CD14-positive monocyte (primary cell): ENCODE results near the gene VEPH1. TPM values are rescaled to one million over a fixed set of nuclear protein-coding genes. Genes with fewer than 3 reads are reported as not detected.

Experiments used
- DNase-seq, 3 donors: peaks; one replicate each; pipeline ENCODE4 v3.0.0-alpha.2; 2011 to 2022
- H2AFZ ChIP-seq: 2 replicates; pipeline ENCODE4 v1.6.0; 2012; ENCODE audit warnings: mild to moderate bottlenecking, low read depth, low read length, inconsistent platforms; ENCODE audit not compliant: insufficient read depth, poor library complexity, severe bottlenecking
- H3K27ac ChIP-seq, 2 donors: 1 replicate in 1 of 2; 2 replicates in 1 of 2; pipeline ENCODE4 v1.5.1; 2012 to 2013; ENCODE audit warnings: low read length in 2 of 2, control low read depth in 1 of 2, inconsistent platforms in 1 of 2, low read depth in 1 of 2, mild to moderate bottlenecking in 1 of 2
- H3K27me3 ChIP-seq, 2 donors: one replicate each; pipeline versions ENCODE4 v1.6.0 to v1.6.1; 2011 to 2013; ENCODE audit warnings: low read length in 2 of 2; ENCODE audit not compliant: control insufficient read depth in 2 of 2, insufficient read depth in 2 of 2
- H3K36me3 ChIP-seq, 2 donors: replicated peaks in 1 of 2; 1 replicate in 1 of 2; 2 replicates in 1 of 2; pipeline versions ENCODE4 v1.5.1 to v1.6.1; 2012 to 2013; ENCODE audit warnings: low read length in 2 of 2, control low read depth in 1 of 2, inconsistent platforms in 1 of 2, mild to moderate bottlenecking in 1 of 2; ENCODE audit not compliant: insufficient read depth in 2 of 2, control insufficient read depth in 1 of 2
- H3K4me1 ChIP-seq, 2 donors: 1 replicate in 1 of 2; 2 replicates in 1 of 2; pipeline versions ENCODE4 v1.5.1 to v1.6.1; 2012 to 2013; ENCODE audit warnings: low read length in 2 of 2, control low read depth in 1 of 2, inconsistent platforms in 1 of 2, mild to moderate bottlenecking in 1 of 2, moderate library complexity in 1 of 2; ENCODE audit not compliant: insufficient read depth in 2 of 2, control insufficient read depth in 1 of 2
- H3K4me2 ChIP-seq: replicated peaks from 2 replicates; pipeline ENCODE3; 2012; ENCODE audit warnings: low read length, moderate library complexity, mild to moderate bottlenecking; ENCODE audit not compliant: poor library complexity, severe bottlenecking; ENCODE audit errors: extremely low read depth
- H3K4me3 ChIP-seq, 3 experiments: fragments of 200-600 bp in 1 of 3; sonication (generic) in 1 of 3; replicated peaks in 1 of 3; 1 replicate in 2 of 3; 2 replicates in 1 of 3; pipeline ENCODE4 v1.5.1; 2011 to 2013; ENCODE audit warnings: low read length in 3 of 3, mild to moderate bottlenecking in 3 of 3, control low read depth in 2 of 3, low read depth in 2 of 3, inconsistent platforms in 1 of 3, moderate library complexity in 1 of 3
- H3K79me2 ChIP-seq: 2 replicates; pipeline ENCODE4 v1.6.0; 2012; ENCODE audit warnings: mild to moderate bottlenecking, control low read depth, inconsistent platforms, low read length, moderate library complexity; ENCODE audit not compliant: insufficient read depth
- H3K9ac ChIP-seq: 2 replicates; pipeline ENCODE4 v1.6.0; 2017; ENCODE audit warnings: low read length, mild to moderate bottlenecking; ENCODE audit not compliant: insufficient read depth, poor library complexity, severe bottlenecking
- H3K9me3 ChIP-seq, 2 donors: replicated peaks in 1 of 2; 1 replicate in 1 of 2; 2 replicates in 1 of 2; pipeline versions ENCODE4 v1.5.1 to v1.6.1; 2012 to 2013; ENCODE audit warnings: low read length in 2 of 2, control low read depth in 1 of 2; ENCODE audit not compliant: control insufficient read depth in 1 of 2, insufficient read depth in 1 of 2
- H4K20me1 ChIP-seq: 2 replicates; pipeline ENCODE4 v1.6.0; 2012; ENCODE audit warnings: mild to moderate bottlenecking, low read length, control low read depth, moderate library complexity; ENCODE audit not compliant: insufficient read depth
- H3K27ac Mint-ChIP-seq, 7 donors: one replicate each; pipeline ENCODE4 v1.8.0; 2020; ENCODE audit warnings: mild to moderate bottlenecking in 7 of 7, mixed read lengths in 7 of 7, moderate library complexity in 6 of 7, inconsistent platforms in 2 of 7
- H3K27me3 Mint-ChIP-seq, 3 donors: one replicate each; pipeline ENCODE4 v1.8.0; 2021 to 2022; ENCODE audit warnings: low read depth in 3 of 3, mild to moderate bottlenecking in 3 of 3, mixed read lengths in 3 of 3, moderate library complexity in 3 of 3, inconsistent platforms in 1 of 3
- H3K36me3 Mint-ChIP-seq, 2 donors: one replicate each; pipeline ENCODE4 v1.8.0; 2020; ENCODE audit warnings: mixed read lengths in 2 of 2, inconsistent platforms in 1 of 2, mild to moderate bottlenecking in 1 of 2
- H3K4me1 Mint-ChIP-seq: one replicate; pipeline ENCODE4 v1.8.0; 2020; ENCODE audit warnings: mild to moderate bottlenecking, mixed read lengths
- H3K4me3 Mint-ChIP-seq, 2 donors: one replicate each; pipeline ENCODE4 v1.8.0; 2020; ENCODE audit warnings: mild to moderate bottlenecking in 2 of 2, mixed read lengths in 2 of 2, moderate library complexity in 1 of 2
- H3K9me3 Mint-ChIP-seq, 7 donors: one replicate each; pipeline ENCODE4 v1.8.0; 2020 to 2022; ENCODE audit warnings: mixed read lengths in 7 of 7, mild to moderate bottlenecking in 6 of 7, moderate library complexity in 6 of 7, inconsistent platforms in 2 of 7
- CTCF ChIP-seq: fragments of 200-600 bp; IDR thresholded peaks from one replicate; pipeline ENCODE4 v1.8.0; 2022; ENCODE audit warnings: antibody characterized with exemption, mild to moderate bottlenecking
- WGBS: methylation state at CpG from one replicate; pipeline ENCODE4 v1.1.5; 2013; ENCODE audit warnings: missing lambda C conversion rate; ENCODE audit not compliant: insufficient coverage; 5-methylcytosine and 5-hydroxymethylcytosine counted together
- intact Hi-C, 2 donors: fragments of 100-400 bp; cut with micrococcal nuclease; formaldehyde crosslinking; loops; one replicate each; pipeline versions ENCODE4 v1.15.0 to v1.15.1; 2023
- polyA plus RNA-seq, 3 donors: library from polyadenylated mRNA; depleted of rRNA in 1 of 3; unstranded in 2 of 3; stranded (reverse) in 1 of 3; fragments of 300-500 nt in 2 of 3; fragments of >200 nt in 1 of 3; fragmentation: Illumina TruSeq in 2 of 3; gene quantifications; 1 replicate in 2 of 3; 2 replicates in 1 of 3; pipeline ENCODE4 v1.2.3, GENCODE V29; 2012 to 2021

Gene VEPH1
- polyA plus RNA-seq, 3 donors = 0.44 TPM; not detected in 2

- no peak overlapping the region for H3K27ac Mint-ChIP-seq
- Histone ChIP-seq H3K27ac (no peak overlapping the region), H2AFZ (no peak overlapping the region), H3K36me3 (no peaks in the 10 kb centered on the region), H3K9me3 (no peaks in the 10 kb centered on the region), H3K79me2 (no peaks in the 10 kb centered on the region), H3K9ac (no peak overlapping the region), H3K4me3 (no peak overlapping the region), H3K4me2 (no peak overlapping the region), H3K27me3 (no peaks in the 10 kb centered on the region), H3K4me1 (no peaks in the 10 kb centered on the region), H4K20me1 (no peaks in the 10 kb centered on the region)
- no peaks in the 10 kb centered on the region for H3K4me1 Mint-ChIP-seq
- intact Hi-C loops = no loop called here
- no peak overlapping the region for H3K4me3 Mint-ChIP-seq
- DNase-seq = no peak
- no peak for TF ChIP-seq CTCF
- peaks cover 0 to 8% (median 2%) of the 10 kb centered on the region in 7 donors for H3K9me3 Mint-ChIP-seq
- 87% methylated on average over 3 of the region's 3 CpGs for WGBS
- no peaks in the 10 kb centered on the region for H3K36me3 Mint-ChIP-seq
- H3K27me3 Mint-ChIP-seq = peaks cover 0 to 2% (median 0%) of the 10 kb centered on the region in 3 donors
Observed at GRCh38 chr3:157398598-157398997, 104.6 kb downstream of the VEPH1 start.

GRCh38 chr3:157394411-157394810, 108.8 kb downstream of the VEPH1 start:
- Histone ChIP-seq H3K4me3 (no peak overlapping the region), H3K79me2 (no peaks in the 10 kb centered on the region), H4K20me1 (no peaks in the 10 kb centered on the region), H2AFZ (no peak overlapping the region), H3K27ac (no peak overlapping the region), H3K4me1 (no peaks in the 10 kb centered on the region), H3K4me2 (no peak overlapping the region), H3K36me3 (no peaks in the 10 kb centered on the region), H3K9me3 (peaks cover 0 to 7% of the 10 kb centered on the region in 2 donors), H3K9ac (no peak overlapping the region), H3K27me3 (no peaks in the 10 kb centered on the region)
- no peaks in the 10 kb centered on the region for H3K36me3 Mint-ChIP-seq
- WGBS = 86% methylated on average over 1 of the region's 1 CpG
- H3K4me3 Mint-ChIP-seq = no peak overlapping the region
- H3K27me3 Mint-ChIP-seq = peaks cover 0 to 2% (median 0%) of the 10 kb centered on the region in 3 donors
- no peak for DNase-seq
- H3K27ac Mint-ChIP-seq = no peak overlapping the region
- no peaks in the 10 kb centered on the region for H3K4me1 Mint-ChIP-seq
- H3K9me3 Mint-ChIP-seq = peaks cover 2 to 14% (median 7%) of the 10 kb centered on the region in 7 donors
- intact Hi-C loops = no loop called here
- no peak for TF ChIP-seq CTCF
